ENCODE measurements around the gene AHSG. TPM values are rescaled to one million over a fixed set of nuclear protein-coding genes. Genes with fewer than 3 reads are reported as not detected.

Gene AHSG
- total RNA-seq, 2 donors from 2014 or later: not detected

- Mint-ChIP-seq H3K27ac (no peak overlapping the region), H3K36me3 (ENCODE audit: low read depth) (peaks cover 3% of the 10 kb centered on the region), H3K27me3 (peaks cover 16% of the 10 kb centered on the region), H3K4me3 (no peak overlapping the region), H3K4me1 (no peaks in the 10 kb centered on the region)
- no peaks in the 10 kb centered on the region for H3K9me3 ChIP-seq (ENCODE audit: control insufficient read depth, low read length, poor library complexity, severe bottlenecking)
- DNase-seq (no peak), ATAC-seq (no peak)
Measured at GRCh38 chr3:186668426-186668825, 55.6 kb downstream of the AHSG start.

GRCh38 chr3:186669378-186670084, 56.7 kb downstream of the AHSG start:
- Mint-ChIP-seq H3K36me3 (ENCODE audit: low read depth) (peaks cover 3% of the 10 kb centered on the region), H3K4me1 (no peaks in the 10 kb centered on the region), H3K4me3 (no peak overlapping the region), H3K27ac (no peak overlapping the region), H3K27me3 (peaks cover 13% of the 10 kb centered on the region)
- no peak for DNase-seq
- no peaks in the 10 kb centered on the region for H3K9me3 ChIP-seq (ENCODE audit: control insufficient read depth, low read length, poor library complexity, severe bottlenecking)
- no peak for ATAC-seq

GRCh38 chr3:186670155-186670554, 57.3 kb downstream of the AHSG start:
- Mint-ChIP-seq H3K4me1 (no peaks in the 10 kb centered on the region), H3K27me3 (peaks cover 16% of the 10 kb centered on the region), H3K4me3 (no peak overlapping the region), H3K27ac (no peak overlapping the region), H3K36me3 (ENCODE audit: low read depth) (peaks cover 3% of the 10 kb centered on the region)
- DNase-seq: no peak
- no peaks in the 10 kb centered on the region for H3K9me3 ChIP-seq (ENCODE audit: control insufficient read depth, low read length, poor library complexity, severe bottlenecking)
- no peak for ATAC-seq

Other genes with a start within 250 kb of the AHSG start
- gene CRYGS, start 68.7 kb upstream of the AHSG start, total RNA-seq: 1 to 10 TPM; 2.7 to 4.3 TPM
- 10 to 100 TPM; 12.9 to 14.2 TPM for gene TBCCD1, start 45.7 kb upstream of the AHSG start, total RNA-seq
- 100 to 1,000 TPM in 1 of 2 donors, 10 to 100 TPM in 1; 83.4 to 101 TPM for gene DNAJB11, start 42.3 kb upstream of the AHSG start, total RNA-seq
- not detected for gene FETUB, start 27.3 kb downstream of the AHSG start, total RNA-seq
- not detected for gene HRG, start 53.0 kb downstream of the AHSG start, total RNA-seq
- gene KNG1, start 104.3 kb downstream of the AHSG start, total RNA-seq: not detected
- 100 to 1,000 TPM; 874 to 882 TPM for gene EIF4A2, start 170.5 kb downstream of the AHSG start, total RNA-seq
- gene RFC4, start 193.4 kb downstream of the AHSG start, total RNA-seq: 10 to 100 TPM; 11.6 to 14.5 TPM
- not detected for gene ADIPOQ, start 229.7 kb downstream of the AHSG start, total RNA-seq